Activated naive CD4-positive, alpha-beta T cell treated with anti-CD3 and anti-CD28 coated beads, Interleukin-2, amount 10 ng/mL, durations not matched to agents 7 days and 5 days (primary cell): ENCODE measurements around the gene FRAT2.
A peak's percentile ranks its signal among the peaks of the same experiment; 100 is the strongest.

ENCODE experiments used
- CTCF ChIA-PET: fragments of 350-600 bp; sonication (Branson Sonifier 250); formaldehyde crosslinking; loops from one replicate; lab custom pipeline; 2021; ENCODE audit warnings: antibody characterized with exemption; lab: Charles Lee
- DNase-seq: peaks from one replicate; pipeline ENCODE4 v3.0.0-alpha.2; 2020
- H3K27ac Mint-ChIP-seq: one replicate; pipeline ENCODE4 v1.8.0; 2021; ENCODE audit warnings: mild to moderate bottlenecking, moderate library complexity, mixed read lengths
- H3K27me3 Mint-ChIP-seq: one replicate; pipeline ENCODE4 v1.8.0; 2021; ENCODE audit warnings: mild to moderate bottlenecking, mixed read lengths
- H3K36me3 Mint-ChIP-seq: one replicate; pipeline ENCODE4 v1.8.0; 2021; ENCODE audit warnings: mixed read lengths
- H3K4me1 Mint-ChIP-seq: one replicate; pipeline ENCODE4 v1.8.0; 2021; ENCODE audit warnings: mixed read lengths
- H3K4me3 Mint-ChIP-seq: one replicate; pipeline ENCODE4 v1.8.0; 2021; ENCODE audit warnings: mild to moderate bottlenecking, moderate library complexity, mixed read lengths
- H3K9me3 Mint-ChIP-seq: one replicate; pipeline ENCODE4 v1.8.0; 2021; ENCODE audit warnings: mixed read lengths

The FRAT2 gene, protein sequence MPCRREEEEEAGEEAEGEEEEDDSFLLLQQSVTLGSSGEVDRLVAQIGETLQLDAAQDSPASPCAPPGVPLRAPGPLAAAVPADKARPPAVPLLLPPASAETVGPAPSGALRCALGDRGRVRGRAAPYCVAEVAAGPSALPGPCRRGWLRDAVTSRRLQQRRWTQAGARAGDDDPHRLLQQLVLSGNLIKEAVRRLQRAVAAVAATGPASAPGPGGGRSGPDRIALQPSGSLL

DNA sequence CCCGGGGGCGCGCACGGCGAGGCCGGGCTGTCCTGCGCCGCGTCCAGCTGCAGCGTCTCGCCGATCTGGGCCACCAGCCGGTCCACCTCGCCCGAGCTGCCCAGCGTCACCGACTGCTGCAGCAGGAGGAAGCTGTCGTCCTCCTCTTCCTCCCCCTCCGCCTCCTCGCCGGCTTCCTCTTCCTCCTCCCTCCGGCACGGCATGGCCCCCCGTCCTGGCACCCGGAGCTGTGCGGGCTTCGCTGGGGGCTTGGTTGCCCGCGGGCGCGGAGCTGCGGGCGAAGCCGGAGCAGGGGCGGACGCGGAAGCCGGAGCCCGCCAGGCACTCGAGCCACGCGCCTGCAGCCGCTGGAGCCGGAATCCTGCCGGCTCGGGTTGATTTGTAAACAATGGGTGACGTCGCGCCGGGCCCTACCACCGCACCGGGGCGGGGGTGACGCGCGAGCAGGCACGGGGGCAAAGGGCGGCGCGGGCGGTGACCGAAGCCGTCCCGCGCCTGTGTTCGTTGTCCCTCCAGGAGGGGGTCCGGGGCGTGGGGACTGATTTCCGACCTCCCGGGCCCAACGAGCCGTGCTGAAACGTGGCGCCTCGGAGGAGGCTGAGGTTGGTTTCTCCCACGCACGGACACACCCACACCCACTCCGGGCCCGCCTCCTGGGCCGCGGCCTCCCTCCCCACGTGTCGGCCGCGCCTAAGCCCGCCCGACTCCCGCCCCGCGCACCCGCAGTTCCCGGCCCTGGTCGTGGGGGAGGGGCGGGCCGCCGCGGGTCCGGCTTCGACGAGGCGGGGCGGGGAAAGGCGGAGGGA, at the start of gene FRAT2:
Gene FRAT2, minus strand, starts transcription at position 360 of the 806 bp plus-strand sequence. Its CDS starts 157 bp downstream, at position 203.
- peaks cover 19% of the 10 kb centered on the region for H3K36me3 Mint-ChIP-seq
- no peaks in the 10 kb centered on the region for H3K9me3 Mint-ChIP-seq
- H3K4me1 Mint-ChIP-seq: peaks cover 36% of the 10 kb centered on the region
- CTCF ChIA-PET: interaction anchor here (1.1 to 1.8 kb wide), 4 partner anchors 13 to 99 kb away, joined by 3 to 5 read pairs (median 4); no protein-coding TSS in a partner anchor
- H3K4me3 Mint-ChIP-seq: peak within 1 kb of the TSS; percentile 81
- peak; percentile 91 for DNase-seq
- peaks cover 37% of the 10 kb centered on the region for H3K27me3 Mint-ChIP-seq
- peak within 1 kb of the TSS; percentile 89 for H3K27ac Mint-ChIP-seq

DNA sequence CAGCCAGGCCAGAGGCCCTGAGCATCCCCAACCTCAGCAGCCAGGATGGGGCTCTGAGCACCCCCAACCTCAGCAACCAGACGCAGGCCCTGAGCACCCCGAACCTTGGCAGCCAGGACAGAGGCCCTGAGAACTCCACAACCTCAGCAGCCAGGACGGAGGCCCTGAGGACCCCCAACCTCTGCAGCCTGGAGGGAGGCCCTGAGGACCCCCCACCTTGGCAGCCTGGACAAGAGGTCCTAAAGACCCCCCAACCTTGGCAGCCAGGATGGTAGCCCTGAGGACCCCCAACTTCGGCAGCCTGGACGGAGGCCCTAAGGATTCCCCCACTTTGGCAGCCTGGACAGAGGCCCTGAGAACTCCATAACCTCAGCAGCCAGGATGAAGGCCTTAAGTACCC, 49.6 kb upstream of the FRAT2 start:
- H3K9me3 Mint-ChIP-seq: no peaks in the 10 kb centered on the region
- H3K27me3 Mint-ChIP-seq: no peaks in the 10 kb centered on the region
- H3K4me3 Mint-ChIP-seq: no peak overlapping the region
- no peak overlapping the region for H3K27ac Mint-ChIP-seq
- peaks cover 6% of the 10 kb centered on the region for H3K36me3 Mint-ChIP-seq
- H3K4me1 Mint-ChIP-seq: no peaks in the 10 kb centered on the region
- CTCF ChIA-PET: no interaction called here
- DNase-seq: no peak

DNA sequence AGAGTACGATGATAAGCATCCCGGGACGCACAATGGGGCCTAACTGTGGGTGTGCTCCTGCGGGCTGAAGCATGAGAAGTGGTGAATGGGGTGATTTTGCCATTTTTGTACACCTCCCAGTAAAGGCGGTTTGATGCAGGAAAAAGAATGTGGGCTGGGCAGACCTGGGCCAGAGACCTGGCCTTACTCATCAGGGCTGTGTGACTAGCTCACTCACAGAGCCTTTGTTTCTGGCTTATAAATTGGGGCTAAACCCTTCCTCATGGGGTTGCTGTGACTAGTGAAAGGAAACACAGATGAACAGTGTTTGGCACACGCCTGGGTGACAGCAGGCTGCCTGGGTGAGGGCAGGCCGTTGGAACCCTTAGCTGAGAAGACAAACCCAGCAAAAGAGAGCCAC, 48.6 kb upstream of the FRAT2 start:
- no peaks in the 10 kb centered on the region for H3K4me1 Mint-ChIP-seq
- no peak for DNase-seq
- no peaks in the 10 kb centered on the region for H3K9me3 Mint-ChIP-seq
- no peak overlapping the region for H3K4me3 Mint-ChIP-seq
- no peak overlapping the region for H3K27ac Mint-ChIP-seq
- no peaks in the 10 kb centered on the region for H3K27me3 Mint-ChIP-seq
- CTCF ChIA-PET: no interaction called here
- H3K36me3 Mint-ChIP-seq: peaks cover 1% of the 10 kb centered on the region

DNA sequence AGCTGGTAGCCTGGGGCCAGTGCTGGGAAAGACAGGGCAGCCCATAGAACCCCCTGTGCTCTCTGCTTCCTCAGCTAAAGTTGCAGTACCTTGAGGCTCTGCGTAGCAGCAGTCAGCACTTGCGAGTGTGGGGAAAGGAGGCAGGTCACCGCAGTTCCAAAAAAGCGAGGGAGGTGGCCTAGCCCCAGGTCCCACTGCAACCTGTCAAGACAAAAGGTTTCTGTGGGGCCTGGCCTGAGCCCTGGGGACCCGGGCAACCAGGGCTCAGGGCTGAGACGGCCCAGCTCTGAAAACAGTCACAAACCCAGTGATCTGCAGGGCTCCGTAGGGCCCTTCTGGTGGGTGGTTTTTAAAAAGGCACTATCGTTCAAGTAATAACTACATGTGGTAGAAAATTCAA, 47.1 kb upstream of the FRAT2 start:
- CTCF ChIA-PET: no interaction called here
- no peak overlapping the region for H3K4me3 Mint-ChIP-seq
- H3K9me3 Mint-ChIP-seq: no peaks in the 10 kb centered on the region
- H3K36me3 Mint-ChIP-seq: peaks cover 4% of the 10 kb centered on the region
- peaks cover under 1% of the 10 kb centered on the region for H3K4me1 Mint-ChIP-seq
- H3K27ac Mint-ChIP-seq: no peak overlapping the region
- DNase-seq: no peak
- H3K27me3 Mint-ChIP-seq: no peaks in the 10 kb centered on the region

DNA sequence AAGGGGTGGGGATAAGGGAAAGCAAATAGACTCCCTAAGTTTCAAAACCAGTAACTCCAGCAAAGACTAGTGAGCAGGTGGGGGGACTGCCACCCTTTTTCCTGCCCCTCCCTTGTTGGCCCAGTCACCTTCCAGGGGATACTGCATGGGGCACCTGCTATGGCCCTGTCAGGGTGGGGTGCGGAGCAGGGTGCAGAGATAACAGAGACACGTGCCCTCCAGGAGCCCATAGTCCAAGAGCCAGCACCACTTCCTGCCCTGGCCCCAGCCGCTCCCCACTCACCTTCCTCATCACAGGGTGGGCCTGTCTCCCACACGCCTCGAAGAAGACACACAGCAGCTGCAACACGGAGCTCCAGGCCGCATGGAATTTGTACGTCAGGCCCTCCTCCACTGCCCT, 46.0 kb upstream of the FRAT2 start:
- peaks cover 6% of the 10 kb centered on the region for H3K36me3 Mint-ChIP-seq
- no peaks in the 10 kb centered on the region for H3K9me3 Mint-ChIP-seq
- peaks cover 3% of the 10 kb centered on the region for H3K4me1 Mint-ChIP-seq
- H3K27ac Mint-ChIP-seq: no peak overlapping the region
- H3K4me3 Mint-ChIP-seq: no peak overlapping the region
- no peak for DNase-seq
- no peaks in the 10 kb centered on the region for H3K27me3 Mint-ChIP-seq
- CTCF ChIA-PET: no interaction called here

DNA sequence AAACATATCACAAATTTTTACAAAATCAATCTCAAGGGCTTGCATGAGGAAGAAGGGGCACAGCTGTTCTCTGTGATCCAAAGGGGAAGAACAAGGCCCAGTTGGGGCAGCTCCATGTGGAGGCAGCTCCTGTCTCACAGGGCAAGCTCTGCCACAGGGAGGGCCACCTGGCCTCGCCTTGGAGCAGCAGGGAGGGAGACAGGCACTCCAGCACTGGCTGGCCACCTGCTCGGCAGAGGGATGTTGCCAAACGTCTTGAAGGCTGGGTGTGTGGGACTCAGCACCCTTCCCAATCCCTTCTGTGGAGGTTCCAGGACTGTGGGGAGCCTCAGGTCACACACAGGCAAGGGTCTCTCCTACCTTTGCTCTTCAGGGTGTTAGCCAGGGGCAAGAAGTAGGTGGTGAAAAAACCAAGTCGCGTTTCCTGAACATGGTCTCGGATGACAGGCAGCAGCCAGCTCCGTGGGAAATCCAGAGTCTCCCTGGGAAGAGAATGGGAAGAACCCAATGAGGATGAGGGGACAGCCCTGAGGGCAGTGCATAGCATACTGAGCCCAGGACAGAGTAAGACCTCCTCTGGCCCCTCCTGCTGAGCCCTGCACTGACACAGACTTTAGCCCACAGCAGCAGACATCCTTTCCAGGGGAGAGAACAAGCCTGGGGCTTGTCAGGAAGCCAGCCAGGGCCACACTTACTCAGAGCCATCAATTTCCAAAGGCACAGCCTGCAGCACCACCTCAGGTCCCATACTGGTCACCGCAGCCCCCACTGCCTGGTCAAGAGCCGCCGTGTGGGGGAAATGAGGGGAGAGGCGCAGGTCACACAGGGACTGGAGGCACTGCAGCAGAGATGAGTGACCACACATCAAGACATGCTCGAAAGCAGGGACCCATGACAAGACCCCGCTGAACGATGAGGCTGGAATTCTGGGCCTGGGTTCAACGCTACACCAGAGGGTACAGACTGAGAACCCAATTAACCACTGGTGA, 44.7 kb upstream of the FRAT2 start:
- CTCF ChIA-PET: interaction anchor here (0.9 kb wide), 1 partner anchor 174 kb away, joined by 3 read pairs; no protein-coding TSS in a partner anchor
- DNase-seq: no peak
- H3K27me3 Mint-ChIP-seq: no peaks in the 10 kb centered on the region
- no peak overlapping the region for H3K27ac Mint-ChIP-seq
- no peaks in the 10 kb centered on the region for H3K9me3 Mint-ChIP-seq
- H3K4me1 Mint-ChIP-seq: peaks cover 3% of the 10 kb centered on the region
- H3K4me3 Mint-ChIP-seq: no peak overlapping the region
- peaks cover 6% of the 10 kb centered on the region for H3K36me3 Mint-ChIP-seq

DNA sequence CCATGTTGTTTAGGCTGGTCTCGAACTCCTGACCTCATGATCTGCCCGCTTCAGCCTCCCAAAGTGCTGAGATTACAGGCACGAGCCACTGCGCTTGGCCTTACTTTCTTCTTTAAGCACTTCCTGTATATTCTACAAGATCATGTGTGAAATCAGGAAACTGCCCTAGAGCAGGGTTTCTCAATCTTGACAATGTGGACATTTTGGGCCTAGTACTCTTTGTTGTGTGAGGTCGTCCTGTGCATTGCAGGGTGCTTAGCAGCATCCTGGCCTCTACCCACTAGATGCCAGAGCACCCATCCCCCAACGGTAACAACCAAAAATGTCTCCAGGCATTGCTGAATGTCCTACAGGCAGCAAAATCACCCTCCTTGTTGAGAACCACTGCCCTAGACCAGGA, 41.9 kb upstream of the FRAT2 start:
- H3K4me3 Mint-ChIP-seq: no peak overlapping the region
- DNase-seq: no peak
- CTCF ChIA-PET: no interaction called here
- H3K9me3 Mint-ChIP-seq: no peaks in the 10 kb centered on the region
- peaks cover 3% of the 10 kb centered on the region for H3K4me1 Mint-ChIP-seq
- H3K36me3 Mint-ChIP-seq: peaks cover 8% of the 10 kb centered on the region
- no peaks in the 10 kb centered on the region for H3K27me3 Mint-ChIP-seq
- peak overlapping the region; percentile 69 for H3K27ac Mint-ChIP-seq

DNA sequence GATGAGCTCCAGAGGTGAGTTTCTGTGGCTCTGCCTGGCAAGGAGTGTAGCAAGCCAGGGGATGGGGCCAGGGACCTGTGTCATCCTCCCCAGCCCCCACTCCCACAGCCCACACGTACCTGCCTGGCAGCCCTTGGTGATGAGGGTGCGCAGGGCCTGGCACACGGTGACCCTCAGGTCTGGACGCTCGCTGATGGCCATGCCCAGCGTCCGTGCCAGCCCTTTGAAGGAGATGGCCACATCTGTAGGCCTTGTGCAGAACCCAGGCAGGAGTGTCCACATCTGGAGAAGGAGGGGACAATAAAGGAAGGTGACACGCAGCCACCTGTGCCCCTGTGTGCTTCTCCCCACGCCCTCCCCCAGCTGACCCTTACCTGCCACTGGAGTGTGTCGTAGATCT, 38.9 kb upstream of the FRAT2 start:
- H3K4me1 Mint-ChIP-seq: peaks cover 3% of the 10 kb centered on the region
- CTCF ChIA-PET: no interaction called here
- no peak overlapping the region for H3K4me3 Mint-ChIP-seq
- no peak for DNase-seq
- H3K27me3 Mint-ChIP-seq: no peaks in the 10 kb centered on the region
- H3K36me3 Mint-ChIP-seq: peaks cover 10% of the 10 kb centered on the region
- no peak overlapping the region for H3K27ac Mint-ChIP-seq
- H3K9me3 Mint-ChIP-seq: no peaks in the 10 kb centered on the region

DNA sequence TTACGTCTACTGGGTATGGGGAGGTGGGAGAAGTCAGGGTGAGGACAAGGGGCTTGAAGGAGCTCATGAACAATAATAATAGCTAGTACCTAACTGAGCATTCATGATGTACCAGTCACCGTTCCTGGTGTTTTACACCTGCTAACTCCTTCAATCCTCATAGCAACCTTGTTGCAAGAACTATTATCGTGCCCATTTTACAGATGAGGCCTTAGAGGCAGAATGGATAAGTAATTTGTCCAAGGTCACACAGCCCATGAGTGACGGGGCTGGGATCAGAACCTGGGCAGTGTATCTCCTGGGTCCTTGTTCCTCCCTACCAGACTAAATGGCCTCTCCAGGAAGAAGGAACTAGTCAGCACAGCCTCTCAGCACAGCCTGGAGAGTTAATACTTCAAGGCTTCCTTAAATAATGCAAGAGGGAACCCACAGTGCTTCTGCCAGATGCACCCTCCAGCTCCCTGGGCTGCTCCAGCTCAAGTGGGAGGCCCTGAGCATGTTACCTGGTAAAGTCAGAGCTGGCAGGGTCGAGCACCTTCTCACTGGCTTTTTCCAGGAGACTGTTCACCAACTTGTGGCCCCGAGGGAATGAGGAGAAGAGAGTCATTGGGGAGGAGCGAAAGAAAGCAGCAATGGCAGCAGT, 37.8 kb upstream of the FRAT2 start:
- H3K4me3 Mint-ChIP-seq: no peak overlapping the region
- no peak overlapping the region for H3K27ac Mint-ChIP-seq
- H3K9me3 Mint-ChIP-seq: no peaks in the 10 kb centered on the region
- DNase-seq: no peak
- no peaks in the 10 kb centered on the region for H3K27me3 Mint-ChIP-seq
- H3K36me3 Mint-ChIP-seq: peaks cover 7% of the 10 kb centered on the region
- CTCF ChIA-PET: interaction anchor here (1.5 kb wide), 1 partner anchor 93 kb away, joined by 3 read pairs; no protein-coding TSS in a partner anchor
- H3K4me1 Mint-ChIP-seq: peaks cover 3% of the 10 kb centered on the region

DNA sequence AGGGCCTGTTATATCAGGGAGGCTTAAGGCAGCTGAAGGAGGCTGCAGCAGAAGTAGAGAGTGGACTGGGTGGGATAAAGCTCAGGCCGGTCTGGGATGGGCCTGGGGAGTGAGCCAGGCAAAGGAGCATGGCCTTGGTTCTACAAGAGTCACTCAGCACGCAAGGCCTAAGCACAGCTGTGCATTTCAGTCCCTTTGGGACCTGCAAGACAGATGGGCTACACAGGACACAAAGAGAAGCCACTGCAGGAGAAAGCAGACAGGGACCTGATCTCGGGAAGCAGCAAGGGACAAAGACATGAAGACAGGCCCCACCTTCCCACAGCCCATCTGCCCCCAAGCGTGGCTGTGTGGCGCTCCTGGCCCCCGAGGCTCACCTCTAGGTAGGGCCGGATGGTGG, 37.2 kb upstream of the FRAT2 start:
- Mint-ChIP-seq H3K9me3 (no peaks in the 10 kb centered on the region), H3K4me1 (peaks cover 3% of the 10 kb centered on the region), H3K36me3 (peaks cover 7% of the 10 kb centered on the region), H3K27me3 (no peaks in the 10 kb centered on the region), H3K4me3 (no peak overlapping the region), H3K27ac (no peak overlapping the region)
- CTCF ChIA-PET: interaction anchor here (1.5 kb wide), 1 partner anchor 93 kb away, joined by 3 read pairs; no protein-coding TSS in a partner anchor
- no peak for DNase-seq

DNA sequence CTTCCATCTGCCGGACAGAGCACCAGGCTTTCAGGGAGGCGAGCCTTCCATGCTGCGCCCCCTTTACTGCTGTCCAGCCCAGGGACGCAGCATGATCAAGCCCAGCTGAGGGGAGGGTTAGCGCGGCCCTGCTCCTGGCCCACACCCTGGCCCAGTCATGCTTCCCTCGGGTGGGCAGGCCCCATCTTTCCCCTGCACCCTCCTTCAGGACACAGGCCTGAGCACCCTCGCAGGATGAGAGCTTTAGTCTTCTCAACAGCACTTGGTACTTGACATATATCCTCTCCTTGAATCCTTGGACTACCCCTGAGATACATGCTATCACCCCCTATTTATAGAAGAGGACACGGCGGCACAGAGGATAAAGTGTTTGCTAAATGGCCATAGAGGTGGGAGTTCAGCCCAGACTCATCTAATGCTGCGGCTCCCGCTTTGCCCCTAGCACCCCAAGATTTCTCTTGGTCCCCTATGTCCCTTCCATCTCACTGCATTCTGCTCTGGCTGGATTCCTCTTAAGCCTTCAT, 32.7 kb upstream of the FRAT2 start:
- Mint-ChIP-seq H3K4me3 (no peak overlapping the region), H3K27me3 (no peaks in the 10 kb centered on the region), H3K9me3 (no peaks in the 10 kb centered on the region), H3K27ac (no peak overlapping the region), H3K4me1 (peaks cover 3% of the 10 kb centered on the region), H3K36me3 (peaks cover 10% of the 10 kb centered on the region)
- CTCF ChIA-PET: no interaction called here
- no peak for DNase-seq

DNA sequence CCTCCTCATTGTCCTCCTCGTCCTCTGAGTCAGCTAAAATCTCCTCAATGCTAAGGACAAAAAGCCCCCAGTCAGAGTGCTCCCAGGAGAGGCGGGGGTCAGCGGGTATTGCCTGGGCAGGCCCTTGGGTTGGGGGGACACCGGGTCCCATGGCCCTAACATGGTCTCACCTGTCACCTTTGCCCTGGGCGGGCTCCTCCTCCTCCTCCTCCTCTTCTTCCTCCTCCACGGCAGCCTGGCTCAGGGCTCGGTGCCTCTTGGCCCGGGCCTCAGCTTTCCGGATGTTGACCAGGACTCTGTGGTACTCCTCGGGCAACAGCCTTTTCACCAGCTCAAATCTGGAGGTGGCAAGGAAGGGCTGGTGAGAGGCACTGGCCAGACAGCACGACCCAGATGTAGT, 32.0 kb upstream of the FRAT2 start:
- CTCF ChIA-PET: no interaction called here
- Mint-ChIP-seq H3K27ac (peak overlapping the region; percentile 37), H3K4me3 (no peak overlapping the region), H3K9me3 (no peaks in the 10 kb centered on the region), H3K27me3 (no peaks in the 10 kb centered on the region), H3K36me3 (peaks cover 8% of the 10 kb centered on the region), H3K4me1 (peaks cover 3% of the 10 kb centered on the region)
- DNase-seq: no peak

DNA sequence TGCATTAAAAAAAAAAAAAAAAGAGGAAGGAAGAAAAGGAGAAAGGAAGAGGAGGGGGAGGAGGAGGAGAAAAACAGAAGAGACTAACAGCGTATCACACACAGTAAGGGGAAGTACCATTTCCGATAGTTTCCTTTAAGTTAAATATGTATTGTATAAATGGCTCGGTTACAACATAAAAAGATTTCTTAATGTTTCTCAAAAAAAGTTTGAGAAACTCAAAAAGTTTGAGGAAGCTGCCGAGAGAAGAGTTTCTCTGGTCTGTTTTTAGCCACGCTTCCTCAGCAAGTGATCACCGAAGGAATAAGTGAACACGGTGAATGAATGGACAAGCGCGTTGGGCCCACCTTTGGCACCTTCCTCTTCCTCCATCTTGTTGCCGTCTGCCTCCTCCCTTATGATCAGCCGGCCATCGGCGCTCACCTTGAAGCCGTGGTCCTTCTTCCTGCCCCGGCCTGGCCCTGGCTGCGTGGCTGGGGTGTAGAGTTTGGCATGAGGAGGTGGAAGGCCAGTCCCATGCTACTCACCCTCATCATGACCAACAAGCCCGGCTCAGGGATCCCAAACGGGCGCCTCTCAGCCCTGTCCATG, 31.3 kb upstream of the FRAT2 start:
- CTCF ChIA-PET: no interaction called here
- peaks cover 8% of the 10 kb centered on the region for H3K36me3 Mint-ChIP-seq

More for the DNA sequence above, 31.3 kb upstream of the FRAT2 start:
- DNase-seq: no peak
- H3K4me3 Mint-ChIP-seq: no peak overlapping the region
- H3K4me1 Mint-ChIP-seq: peaks cover 3% of the 10 kb centered on the region
- no peak overlapping the region for H3K27ac Mint-ChIP-seq
- H3K9me3 Mint-ChIP-seq: no peaks in the 10 kb centered on the region
- no peaks in the 10 kb centered on the region for H3K27me3 Mint-ChIP-seq
